Activated naive CD8-positive, alpha-beta T cell treated with anti-CD3 and anti-CD28 coated beads, Interleukin-2, amount 10 ng/mL, durations not matched to agents 7 days and 5 days (primary cell): ENCODE data around the gene DUSP1. TPM values are rescaled to one million over a fixed set of nuclear protein-coding genes. Genes with fewer than 3 reads are reported as not detected.

Experiments
- ATAC-seq: fragments of 150-1000 bp; cut with Tn5 transposase; one replicate; pipeline ENCODE4 v1.10.0; 2021; ENCODE audit warnings: low read depth, moderate library complexity
- POLR2A ChIA-PET: fragments of 350-600 bp; sonication (Branson Sonifier 250); formaldehyde crosslinking; loops from one replicate; lab custom pipeline; 2021; ENCODE audit warnings: antibody characterized with exemption; lab: Charles Lee
- DNase-seq: peaks from one replicate; pipeline ENCODE4 v3.0.0; 2021
- H3K27ac Mint-ChIP-seq: one replicate; pipeline ENCODE4 v1.8.0; 2022; ENCODE audit warnings: mild to moderate bottlenecking, mixed read lengths
- H3K27me3 Mint-ChIP-seq: one replicate; pipeline ENCODE4 v1.8.0; 2022; ENCODE audit warnings: mild to moderate bottlenecking, moderate library complexity, mixed read lengths
- H3K36me3 Mint-ChIP-seq: one replicate; pipeline ENCODE4 v1.8.0; 2021; ENCODE audit warnings: mild to moderate bottlenecking, mixed read lengths
- H3K4me1 Mint-ChIP-seq: one replicate; pipeline ENCODE4 v1.8.0; 2021; ENCODE audit warnings: mixed read lengths
- H3K4me3 Mint-ChIP-seq: one replicate; pipeline ENCODE4 v1.8.0; 2022; ENCODE audit warnings: mild to moderate bottlenecking, moderate library complexity, mixed read lengths
- H3K9me3 Mint-ChIP-seq: one replicate; pipeline ENCODE4 v1.8.0; 2021; ENCODE audit warnings: mixed read lengths
- total RNA-seq, 2 experiments: library from RNA; stranded (reverse); gene quantifications; one replicate each; pipeline ENCODE4 v1.2.3, GENCODE V29; 2021

DUSP1 gene
- total RNA-seq, 2 experiments from 2014 or later, result 39.4 to 41.5 TPM

DNA sequence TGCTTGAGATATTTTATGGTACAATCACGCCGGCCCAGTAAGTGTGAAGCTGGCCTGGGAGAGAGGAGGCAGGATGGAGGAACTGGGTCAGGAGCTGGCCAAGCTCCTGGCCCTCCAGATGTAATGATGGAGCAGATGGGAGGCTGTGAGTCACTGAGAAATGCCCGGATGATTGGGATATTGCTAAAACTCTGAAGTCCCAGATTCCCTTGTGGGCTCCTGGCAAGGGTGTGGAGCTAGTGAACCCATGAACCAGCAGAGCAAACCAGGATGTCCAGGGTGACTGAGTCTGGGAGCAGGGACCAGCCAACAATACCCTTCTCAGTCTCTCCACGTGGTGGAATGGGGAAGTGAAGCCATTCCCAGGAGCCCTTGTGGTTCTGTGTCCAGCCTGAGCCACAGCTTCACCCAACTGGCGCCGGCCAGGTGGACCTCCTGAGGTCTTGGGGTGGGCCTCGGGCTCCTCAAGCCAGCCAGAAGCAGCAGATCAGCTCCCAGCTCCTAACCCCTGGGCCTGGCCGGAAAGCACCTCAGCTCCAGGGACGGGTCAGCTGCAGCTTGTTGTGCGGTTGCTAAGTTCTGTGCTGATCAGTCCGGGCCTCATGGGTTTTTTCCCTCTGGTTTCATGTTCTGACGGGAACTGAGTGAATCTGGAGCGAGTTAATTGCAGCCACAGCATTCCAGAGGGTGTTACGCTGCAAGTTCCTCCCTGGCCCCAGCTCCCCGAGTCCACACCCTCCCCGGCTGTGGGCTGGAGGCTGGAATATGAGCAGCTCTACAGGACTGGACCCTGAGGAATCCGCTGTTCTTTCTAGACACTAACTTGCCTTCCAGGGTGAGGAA, 37.6 kb downstream of the DUSP1 start:
- Mint-ChIP-seq H3K9me3 (no peaks in the 10 kb centered on the region), H3K27me3 (no peaks in the 10 kb centered on the region), H3K4me3 (no peak overlapping the region), H3K36me3 (no peaks in the 10 kb centered on the region), H3K27ac (no peak overlapping the region), H3K4me1 (no peaks in the 10 kb centered on the region)
- DNase-seq (no peak), ATAC-seq (no peak)
- POLR2A ChIA-PET, result interaction anchor here (1.2 kb wide), 1 partner anchor 32 kb away, joined by 3 read pairs; no protein-coding TSS in a partner anchor

DNA sequence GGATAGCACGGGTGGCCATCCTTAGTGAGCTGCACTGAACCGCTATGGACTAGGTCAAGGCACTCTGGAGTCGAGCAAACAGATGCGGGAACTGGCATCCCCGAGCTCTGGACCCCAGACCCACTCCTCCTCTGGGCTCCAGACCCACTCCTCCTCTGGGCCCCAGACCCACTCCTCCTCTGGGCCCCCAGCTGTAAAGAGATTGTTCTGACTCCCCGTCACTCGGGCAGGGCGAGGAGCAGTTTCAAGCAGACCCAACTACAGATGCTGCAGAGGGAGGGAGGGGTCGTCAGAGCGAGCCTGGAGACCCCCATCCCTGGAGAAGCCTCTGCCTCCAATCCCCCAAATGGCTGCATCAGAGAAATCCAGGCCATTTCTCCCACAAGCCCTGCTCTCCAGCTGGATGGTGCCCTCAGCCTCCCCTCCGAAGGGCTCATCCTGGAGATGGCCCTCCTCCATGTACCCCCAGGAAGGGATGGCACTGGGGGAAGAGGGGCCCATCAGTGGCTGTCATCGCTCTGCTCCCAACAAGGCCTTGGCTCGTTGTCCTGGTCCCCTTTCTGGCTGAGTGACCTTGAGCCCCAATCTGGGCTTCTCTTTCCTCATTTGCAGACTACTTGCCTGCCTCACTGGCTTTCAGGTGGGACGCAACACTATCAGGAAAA, 38.7 kb downstream of the DUSP1 start:
- H3K27ac Mint-ChIP-seq, result no peak overlapping the region
- H3K36me3 Mint-ChIP-seq, result no peaks in the 10 kb centered on the region
- no peaks in the 10 kb centered on the region for H3K27me3 Mint-ChIP-seq
- POLR2A ChIA-PET, result interaction anchor here (1.2 kb wide), 1 partner anchor 33 kb away, joined by 3 read pairs; no protein-coding TSS in a partner anchor
- no peak for ATAC-seq
- no peaks in the 10 kb centered on the region for H3K4me1 Mint-ChIP-seq
- no peak for DNase-seq
- H3K4me3 Mint-ChIP-seq, result no peak overlapping the region
- H3K9me3 Mint-ChIP-seq, result no peaks in the 10 kb centered on the region

DNA sequence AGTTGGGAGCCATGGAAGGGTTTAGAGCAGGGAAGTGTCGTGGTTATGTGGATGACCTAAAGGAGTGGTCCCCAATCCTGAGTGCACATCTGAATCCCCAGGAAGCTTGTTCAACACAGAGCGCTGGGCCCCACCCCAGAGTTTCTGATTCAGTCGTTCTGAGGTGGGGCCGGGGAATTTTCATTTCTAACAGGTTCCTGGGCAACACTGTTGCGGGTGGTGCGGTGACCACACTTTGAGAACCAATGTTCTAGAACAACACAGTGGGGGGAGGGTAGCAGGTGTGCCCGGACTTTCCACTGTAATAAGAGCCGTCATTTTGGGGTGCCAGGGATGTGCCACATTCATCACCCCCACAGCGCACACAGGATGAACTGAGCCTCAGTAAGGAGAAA, 39.3 kb downstream of the DUSP1 start:
- POLR2A ChIA-PET, result no interaction called here
- Mint-ChIP-seq H3K27ac (no peak overlapping the region), H3K36me3 (no peaks in the 10 kb centered on the region), H3K4me1 (no peaks in the 10 kb centered on the region), H3K9me3 (no peaks in the 10 kb centered on the region), H3K27me3 (no peaks in the 10 kb centered on the region), H3K4me3 (no peak overlapping the region)
- no peak for DNase-seq
- no peak for ATAC-seq

DNA sequence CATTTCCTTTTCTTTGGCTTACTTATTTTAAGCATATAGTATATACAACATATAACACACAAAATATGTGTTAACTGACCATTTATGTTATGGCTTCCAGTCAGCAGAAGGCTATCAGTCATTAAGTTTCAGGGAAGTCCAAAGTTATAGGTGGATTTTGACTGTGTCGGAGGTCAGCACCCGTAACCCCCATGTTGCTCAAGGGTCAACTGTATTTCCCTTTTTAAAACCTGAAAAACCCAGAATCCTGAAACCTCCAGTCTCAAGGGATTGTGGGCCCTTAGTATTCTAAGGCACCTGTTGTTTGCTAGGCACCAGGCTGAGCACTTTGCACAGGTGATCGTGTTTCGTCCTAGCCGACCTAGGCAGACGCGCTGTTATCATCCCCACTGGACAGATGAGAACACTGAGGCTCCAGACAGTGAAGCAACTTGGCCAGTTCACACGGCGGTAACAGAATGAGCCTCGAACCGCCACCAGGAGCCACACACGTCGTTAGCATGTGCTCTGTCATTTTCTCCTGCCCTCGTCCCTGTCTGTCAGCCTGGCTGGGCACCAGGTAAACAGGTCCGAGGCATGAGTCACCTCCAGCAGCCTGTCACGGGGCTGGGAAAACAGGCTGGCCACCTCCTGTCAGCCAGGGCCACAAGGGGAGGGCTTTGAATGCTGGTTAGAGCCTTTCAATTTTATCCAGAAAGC, 39.9 kb downstream of the DUSP1 start:
- DNase-seq (no peak), ATAC-seq (no peak)
- no peak overlapping the region for H3K27ac Mint-ChIP-seq
- H3K36me3 Mint-ChIP-seq, result no peaks in the 10 kb centered on the region
- no peaks in the 10 kb centered on the region for H3K27me3 Mint-ChIP-seq
- H3K9me3 Mint-ChIP-seq, result no peaks in the 10 kb centered on the region
- H3K4me3 Mint-ChIP-seq, result no peak overlapping the region
- POLR2A ChIA-PET, result no interaction called here
- no peaks in the 10 kb centered on the region for H3K4me1 Mint-ChIP-seq

DNA sequence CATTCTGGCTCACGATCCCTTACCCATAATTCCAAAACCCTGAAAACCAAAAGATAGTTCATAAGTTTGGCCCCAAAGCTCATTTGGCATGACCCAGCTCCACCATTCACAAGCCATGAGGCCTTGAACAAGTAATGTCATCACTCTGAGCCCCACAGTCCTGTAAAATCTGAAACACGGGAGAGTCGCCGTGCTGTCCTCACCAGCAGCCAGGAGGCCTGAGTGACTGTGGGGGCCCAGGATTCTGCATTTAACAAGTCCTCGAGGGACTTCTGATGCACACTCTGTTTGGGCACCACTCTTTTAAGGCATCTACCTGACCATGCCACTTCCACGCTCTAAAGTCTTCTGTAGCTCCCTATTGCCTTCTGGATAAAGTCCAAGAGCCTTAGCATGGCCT, 40.8 kb downstream of the DUSP1 start:
- Mint-ChIP-seq H3K36me3 (no peaks in the 10 kb centered on the region), H3K9me3 (no peaks in the 10 kb centered on the region), H3K27me3 (no peaks in the 10 kb centered on the region), H3K27ac (no peak overlapping the region), H3K4me1 (no peaks in the 10 kb centered on the region), H3K4me3 (no peak overlapping the region)
- ATAC-seq (no peak), DNase-seq (no peak)
- POLR2A ChIA-PET, result no interaction called here

DNA sequence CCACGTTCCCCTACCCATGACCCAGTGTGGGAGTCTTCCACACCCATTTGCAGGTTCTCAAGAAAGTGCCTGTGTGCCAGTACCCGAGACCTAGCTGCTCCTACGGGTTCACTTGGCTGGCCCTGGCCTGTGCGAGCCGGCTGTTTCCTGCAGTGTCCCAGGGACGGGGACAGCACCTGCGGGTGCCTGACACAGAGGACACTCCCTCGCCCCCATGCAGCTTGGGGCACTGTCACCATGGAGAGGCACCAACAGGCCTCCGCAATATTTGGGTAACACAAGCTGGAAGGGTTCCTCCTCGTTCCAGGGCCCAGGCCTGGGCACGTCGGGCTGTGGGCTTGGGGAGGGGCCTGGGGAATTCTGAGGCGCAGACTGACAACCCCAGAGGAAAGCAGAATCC, 41.4 kb downstream of the DUSP1 start:
- Mint-ChIP-seq H3K9me3 (no peaks in the 10 kb centered on the region), H3K27ac (no peak overlapping the region), H3K36me3 (no peaks in the 10 kb centered on the region), H3K27me3 (no peaks in the 10 kb centered on the region), H3K4me1 (no peaks in the 10 kb centered on the region), H3K4me3 (no peak overlapping the region)
- no peak for DNase-seq
- no peak for ATAC-seq
- POLR2A ChIA-PET, result no interaction called here

DNA sequence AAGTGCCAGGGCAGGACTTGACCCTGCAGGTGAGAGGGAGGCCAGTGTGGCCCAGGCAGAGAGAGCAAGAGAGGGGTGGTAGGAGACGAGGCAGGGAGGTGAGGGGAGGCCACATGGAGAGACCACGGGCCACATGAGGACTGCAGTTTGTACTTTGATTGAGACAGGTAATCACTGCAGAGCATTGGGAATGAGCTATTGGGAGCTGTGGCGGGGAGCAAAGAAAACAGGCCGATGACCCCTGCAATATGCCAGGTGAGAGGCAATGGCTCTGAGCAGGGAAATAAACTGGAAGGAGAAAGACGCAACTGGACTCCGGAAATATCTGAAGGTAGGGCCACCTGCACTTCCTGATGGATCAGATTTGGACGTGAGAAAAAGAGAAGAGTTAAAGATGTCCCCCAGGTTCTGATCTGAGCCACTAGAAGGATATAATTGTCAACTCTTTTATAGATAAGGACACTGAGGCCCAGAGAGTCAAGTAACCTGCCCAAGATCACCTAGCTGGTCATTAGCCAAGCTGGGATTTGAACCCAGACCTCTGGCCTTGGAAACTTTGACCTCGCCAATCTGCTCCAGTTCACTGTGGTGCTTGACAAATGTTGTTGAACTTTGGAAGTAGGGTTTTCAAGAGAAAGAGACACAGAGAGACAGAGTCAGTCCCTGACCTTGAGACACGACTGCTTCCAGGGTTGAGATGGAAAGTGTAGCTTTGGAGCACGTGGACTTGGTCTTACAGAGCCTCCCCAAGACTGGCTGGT, 42.3 kb downstream of the DUSP1 start:
- no peak for ATAC-seq
- Mint-ChIP-seq H3K4me3 (no peak overlapping the region), H3K4me1 (no peaks in the 10 kb centered on the region), H3K9me3 (no peaks in the 10 kb centered on the region), H3K27ac (no peak overlapping the region), H3K36me3 (no peaks in the 10 kb centered on the region), H3K27me3 (peaks cover under 1% of the 10 kb centered on the region)
- POLR2A ChIA-PET, result no interaction called here
- DNase-seq, result no peak

DNA sequence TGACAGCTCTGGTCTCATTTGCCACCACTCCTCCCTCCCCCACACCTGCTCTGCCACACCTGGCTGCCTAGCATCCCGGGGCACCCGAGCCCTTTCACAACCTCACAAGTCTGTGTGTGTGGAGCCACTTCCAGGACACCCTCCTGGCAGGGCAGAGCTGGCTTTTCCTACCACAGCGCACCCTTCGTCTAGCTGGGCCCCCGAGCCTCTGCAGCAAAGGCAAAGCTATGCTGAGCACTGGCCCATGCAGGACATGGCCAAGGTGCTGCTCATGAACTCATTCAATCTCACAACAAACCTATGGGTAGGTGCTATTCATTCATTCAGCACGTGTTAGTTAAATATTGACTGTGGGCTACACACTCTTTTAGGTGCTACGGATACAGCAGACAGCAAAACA, 43.4 kb downstream of the DUSP1 start:
- H3K4me1 Mint-ChIP-seq, result no peaks in the 10 kb centered on the region
- H3K36me3 Mint-ChIP-seq, result no peaks in the 10 kb centered on the region

DNA sequence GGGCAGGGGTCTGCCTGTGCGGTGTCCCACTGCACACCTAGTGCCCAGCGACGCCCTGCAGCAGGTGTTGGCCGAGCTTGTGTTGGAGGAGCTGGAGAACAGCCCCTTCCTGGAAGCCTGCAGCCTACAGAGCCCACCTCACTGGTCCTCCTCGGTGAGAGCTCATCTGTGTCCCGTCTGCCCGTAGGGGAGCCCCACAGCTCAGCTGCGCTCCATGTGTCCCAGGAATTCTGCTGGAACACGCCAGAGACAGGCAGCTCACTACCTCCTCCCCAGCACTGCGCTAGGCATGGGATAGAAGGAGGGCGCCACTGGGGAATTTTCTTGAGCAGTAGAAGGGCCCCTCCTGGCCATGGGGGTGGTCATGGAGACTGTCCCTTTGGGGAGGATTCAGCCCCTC, 44.0 kb downstream of the DUSP1 start:
- no peak for ATAC-seq
- Mint-ChIP-seq H3K27me3 (peaks cover 1% of the 10 kb centered on the region), H3K4me3 (no peak overlapping the region), H3K36me3 (no peaks in the 10 kb centered on the region), H3K4me1 (no peaks in the 10 kb centered on the region), H3K27ac (no peak overlapping the region), H3K9me3 (no peaks in the 10 kb centered on the region)
- POLR2A ChIA-PET, result no interaction called here
- DNase-seq, result no peak

More for the DNA sequence above, 43.4 kb downstream of the DUSP1 start:
- no peak for DNase-seq
- Mint-ChIP-seq H3K9me3 (no peaks in the 10 kb centered on the region), H3K27ac (no peak overlapping the region), H3K4me3 (no peak overlapping the region), H3K27me3 (peaks cover 1% of the 10 kb centered on the region)
- ATAC-seq, result no peak
- POLR2A ChIA-PET, result no interaction called here

DNA sequence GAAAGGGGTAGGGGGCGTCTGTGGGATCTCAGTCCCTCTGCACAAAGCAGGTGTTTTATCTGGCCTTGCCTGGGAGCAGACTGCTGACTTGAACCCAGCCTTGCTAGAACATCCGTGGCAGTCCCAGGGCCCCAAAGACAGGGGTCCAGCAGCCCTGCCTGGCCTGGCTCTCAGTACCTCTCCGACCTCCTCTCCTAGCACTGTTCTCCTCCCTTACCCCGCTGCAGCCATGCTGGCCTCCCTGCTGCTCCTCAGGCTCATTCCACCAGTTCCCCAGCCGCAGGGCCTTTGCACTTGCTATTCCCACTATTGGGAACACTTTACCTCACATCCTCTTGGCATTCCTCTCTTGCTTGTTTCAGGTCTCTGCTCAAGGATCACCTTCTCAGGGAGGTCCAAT, 45.2 kb downstream of the DUSP1 start:
- ATAC-seq (no peak), DNase-seq (no peak)
- Mint-ChIP-seq H3K27me3 (peaks cover 1% of the 10 kb centered on the region), H3K27ac (no peak overlapping the region), H3K9me3 (no peaks in the 10 kb centered on the region), H3K36me3 (no peaks in the 10 kb centered on the region), H3K4me1 (no peaks in the 10 kb centered on the region), H3K4me3 (no peak overlapping the region)
- POLR2A ChIA-PET, result no interaction called here

DNA sequence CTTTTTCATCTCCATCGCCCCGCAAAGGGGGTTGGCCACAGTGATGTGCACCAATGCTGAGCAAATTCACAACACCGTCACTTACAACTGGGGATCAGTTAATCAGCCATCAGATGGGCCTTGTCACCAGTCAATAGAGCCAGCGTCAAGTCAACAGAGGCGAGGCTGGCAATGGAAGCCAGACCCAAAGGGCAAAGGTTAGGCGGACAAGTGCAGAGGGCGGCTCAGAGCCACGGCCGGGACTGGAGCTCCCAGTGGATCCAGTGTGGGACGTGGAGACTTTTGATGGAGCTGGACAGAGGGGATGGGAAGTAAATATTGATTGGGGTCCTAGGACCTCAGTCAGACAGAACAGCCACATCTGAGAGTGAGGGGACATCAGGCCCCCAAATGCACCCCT, 45.7 kb downstream of the DUSP1 start:
- DNase-seq, result no peak
- Mint-ChIP-seq H3K9me3 (no peaks in the 10 kb centered on the region), H3K4me1 (no peaks in the 10 kb centered on the region), H3K27ac (no peak overlapping the region), H3K36me3 (no peaks in the 10 kb centered on the region), H3K27me3 (peaks cover 1% of the 10 kb centered on the region), H3K4me3 (no peak overlapping the region)
- POLR2A ChIA-PET, result no interaction called here
- no peak for ATAC-seq

DNA sequence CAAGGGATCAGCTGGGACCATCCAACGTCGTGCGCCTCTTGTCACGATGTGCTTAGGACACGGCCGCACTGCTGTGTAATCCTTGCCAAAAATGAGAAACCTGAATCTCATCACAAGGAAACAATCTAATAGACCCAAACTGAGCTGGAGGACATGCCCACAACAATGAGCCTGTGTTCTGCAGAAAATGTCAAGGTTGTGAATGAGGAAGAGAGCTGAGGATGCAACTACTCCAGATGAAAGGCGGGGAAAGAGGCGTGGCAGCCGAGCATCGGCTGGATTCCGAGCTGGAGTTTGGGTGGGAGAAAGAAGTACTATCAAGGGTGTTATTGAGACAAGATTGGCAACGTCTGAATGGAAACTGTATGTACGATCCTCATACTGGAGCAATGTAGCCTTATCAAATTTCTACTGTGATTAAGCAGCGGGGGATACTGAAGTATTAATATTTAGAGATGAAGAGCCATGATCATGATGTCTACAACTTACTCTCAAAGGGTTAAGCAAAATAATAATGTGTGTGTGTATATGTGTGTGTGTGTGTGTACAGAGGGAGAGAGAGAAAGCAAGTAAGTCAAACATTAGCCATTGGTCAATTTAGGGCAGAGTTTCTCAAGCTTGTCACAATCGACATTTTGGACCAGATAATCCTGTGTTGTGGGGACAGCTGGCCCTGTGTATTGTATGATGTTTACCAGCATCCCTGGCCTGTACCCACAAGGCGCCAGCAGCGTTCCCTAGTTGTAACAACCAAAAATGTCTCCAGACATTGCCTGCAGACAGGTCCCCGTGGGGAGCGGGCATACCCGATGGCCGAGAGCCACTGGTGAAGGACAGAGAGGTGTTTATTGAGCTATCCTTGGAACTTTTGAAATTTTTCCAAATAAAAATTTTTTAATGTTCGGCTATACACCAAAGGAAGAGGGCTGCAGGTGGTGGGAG, 46.5 kb downstream of the DUSP1 start:
- no peak for ATAC-seq
- Mint-ChIP-seq H3K27me3 (peaks cover 1% of the 10 kb centered on the region), H3K4me3 (no peak overlapping the region), H3K9me3 (no peaks in the 10 kb centered on the region), H3K36me3 (no peaks in the 10 kb centered on the region), H3K4me1 (no peaks in the 10 kb centered on the region), H3K27ac (no peak overlapping the region)
- POLR2A ChIA-PET, result no interaction called here
- DNase-seq, result no peak
